Stomach (tissue), 4 donors: ENCODE measurements around the gene SECTM1.

Experiments used
- CTCF ChIP-seq, 7 experiments: fragments of 450-650 bp in 4 of 7; fragments of 200-600 bp in 3 of 7; sonication (generic) in 3 of 7; IDR thresholded peaks; one replicate each; pipeline ENCODE4 v1.5.1; 2016 to 2019; ENCODE audit warnings: antibody characterized with exemption in 7 of 7, control low read depth in 2 of 7, mild to moderate bottlenecking in 1 of 7
- POLR2A ChIP-seq, 4 donors: fragments of 450-650 bp; IDR thresholded peaks; one replicate each; pipeline ENCODE4 v1.6.1; 2016; ENCODE audit warnings: antibody characterized with exemption in 4 of 4, control low read depth in 2 of 4, mild to moderate bottlenecking in 1 of 4, moderate library complexity in 1 of 4
- POLR2AphosphoS5 ChIP-seq, 3 donors: sonication (generic); formaldehyde crosslinking; IDR thresholded peaks; one replicate each; pipeline ENCODE4 v1.6.1; 2016; ENCODE audit warnings: antibody characterized with exemption in 3 of 3

DNA sequence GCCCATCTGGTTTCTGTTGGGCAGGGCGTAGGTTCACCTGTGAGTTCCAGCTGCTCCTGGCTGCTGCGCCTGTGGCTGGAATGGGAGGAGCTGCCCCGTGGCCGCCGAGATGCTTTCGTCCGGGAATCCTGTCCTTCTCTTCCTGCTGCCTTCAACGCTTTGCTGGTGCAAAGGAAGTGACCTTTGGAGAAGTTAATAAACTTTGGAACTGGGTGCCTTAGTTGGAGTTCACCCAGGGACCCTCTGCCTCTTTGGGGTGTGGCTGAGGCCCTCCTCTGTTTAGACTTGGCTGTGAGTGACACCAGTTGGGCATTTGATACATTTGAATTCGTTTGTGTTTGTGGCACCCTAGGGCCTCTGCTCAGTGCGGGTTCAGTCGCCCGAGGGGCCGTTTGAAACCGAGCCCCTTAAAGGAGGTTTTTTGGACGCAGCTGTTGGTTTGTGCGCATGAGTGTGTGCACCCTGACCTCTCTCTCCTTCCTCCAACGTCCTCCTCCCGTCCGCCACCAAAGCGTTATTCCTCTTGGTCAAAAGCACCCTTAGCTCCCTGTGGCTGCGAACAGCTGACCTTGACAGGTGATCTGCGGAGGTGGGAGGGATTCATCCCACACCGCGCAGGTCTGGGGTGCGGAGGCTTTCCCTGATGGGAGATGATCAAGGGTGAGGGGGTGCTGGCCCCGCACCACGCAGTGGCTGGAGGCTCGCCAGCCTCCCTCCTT lies 9.0 kb upstream of the SECTM1 start:
- TF ChIP-seq CTCF (IDR thresholded peaks at IDR 0.05): no peak
- TF ChIP-seq POLR2A (IDR thresholded peaks at IDR 0.05): no peak
- TF ChIP-seq POLR2AphosphoS5 (IDR thresholded peaks at IDR 0.05): no peak
